T-helper 17 cell (primary cell): ENCODE data around the gene TNNI3. TPM values are rescaled to one million over a fixed set of nuclear protein-coding genes. Genes with fewer than 3 reads are reported as not detected.

ENCODE experiments used
- ATAC-seq: fragments of 150-1000 bp; cut with Tn5 transposase; 2 replicates; pipeline ENCODE4 v1.10.0; 2021; ENCODE audit warnings: mild to moderate bottlenecking, moderate library complexity
- DNase-seq, 3 donors: peaks; one replicate each; pipeline versions ENCODE4 v3.0.0 to v3.0.0-alpha.2; 2020 to 2021
- H3K9me3 ChIP-seq: one replicate; pipeline ENCODE4 v1.7.0; 2013; ENCODE audit warnings: low read length, mild to moderate bottlenecking; ENCODE audit not compliant: control insufficient read depth, poor library complexity, severe bottlenecking
- H3K27ac Mint-ChIP-seq: one replicate; pipeline ENCODE4 v1.8.0; 2022; ENCODE audit warnings: mild to moderate bottlenecking, moderate library complexity, mixed read lengths
- H3K27me3 Mint-ChIP-seq: one replicate; pipeline ENCODE4 v1.8.0; 2022; ENCODE audit warnings: mixed read lengths
- H3K36me3 Mint-ChIP-seq: one replicate; pipeline ENCODE4 v1.8.0; 2022; ENCODE audit warnings: low read depth, mixed read lengths
- H3K4me1 Mint-ChIP-seq: one replicate; pipeline ENCODE4 v1.8.0; 2022; ENCODE audit warnings: mild to moderate bottlenecking, mixed read lengths
- H3K4me3 Mint-ChIP-seq: one replicate; pipeline ENCODE4 v1.8.0; 2022; ENCODE audit warnings: mild to moderate bottlenecking, moderate library complexity, mixed read lengths
- total RNA-seq, 4 donors: library from RNA in 2 of 4; stranded (reverse) in 2 of 4; gene quantifications; one replicate each; pipeline ENCODE4 v1.2.3 and lab custom pipeline; 2022 to 2026

TNNI3 gene
- total RNA-seq, 2 donors from 2014 or later = not detected

DNA sequence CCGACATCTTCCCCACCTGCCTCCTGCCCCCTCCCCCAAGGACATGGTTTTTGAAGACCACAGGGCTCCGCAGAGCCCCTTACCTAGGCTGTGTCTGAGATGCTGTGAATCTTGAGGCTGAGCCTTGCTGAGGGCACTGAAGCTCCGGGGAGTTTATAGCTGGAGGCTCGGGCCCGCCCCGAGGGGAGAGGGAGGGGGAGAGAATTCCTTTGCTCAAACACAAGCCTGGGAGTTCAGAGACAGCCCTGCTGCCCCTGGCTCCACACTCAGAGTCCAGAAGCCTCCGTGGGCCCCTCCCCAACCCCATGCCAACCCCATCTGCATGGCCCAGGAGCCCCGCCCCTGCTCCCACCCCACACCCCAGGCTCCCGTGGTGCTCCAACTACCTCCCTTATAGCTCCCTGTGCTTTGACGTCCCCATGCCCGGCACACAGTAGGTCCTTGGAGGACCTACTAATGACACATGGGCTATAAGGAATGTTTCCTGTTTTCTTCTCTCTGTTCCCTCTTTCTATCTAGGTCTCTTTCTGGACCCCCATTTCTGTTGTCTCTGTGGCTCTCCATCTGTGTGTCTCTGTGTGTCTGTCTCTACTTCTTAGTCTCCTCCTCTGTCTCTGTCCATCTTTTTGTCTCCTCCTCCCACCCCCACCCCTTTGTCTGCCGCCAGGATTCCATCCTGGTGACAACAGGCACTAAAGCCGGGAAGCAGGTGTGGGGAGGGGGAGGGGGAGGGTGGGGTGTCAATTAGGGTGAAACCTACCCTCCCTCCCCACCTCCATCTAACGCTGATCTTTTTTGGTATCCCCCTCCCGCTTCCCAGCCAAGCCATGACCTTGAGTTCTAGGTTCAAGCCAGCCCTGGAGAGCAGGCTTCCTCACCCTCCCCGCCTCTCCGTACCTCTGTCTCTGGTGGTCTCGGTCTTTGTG is 8.2 kb downstream of the TNNI3 start, which contains the start of gene TNNT1:
TNNT1 (minus strand) TSS at position 129 of the 926 bp plus-strand sequence. CDS start 2,049 bp downstream, outside the sequence.
- peaks cover 8% of the 10 kb centered on the region for H3K36me3 Mint-ChIP-seq
- ATAC-seq (no peak), DNase-seq (no peak)
- no peak within 1 kb of the TSS for H3K27ac Mint-ChIP-seq
- H3K4me1 Mint-ChIP-seq = peaks cover 11% of the 10 kb centered on the region
- H3K4me3 Mint-ChIP-seq = no peak within 1 kb of the TSS
- peaks cover 3% of the 10 kb centered on the region for H3K9me3 ChIP-seq
- H3K27me3 Mint-ChIP-seq = peaks cover 34% of the 10 kb centered on the region

DNA sequence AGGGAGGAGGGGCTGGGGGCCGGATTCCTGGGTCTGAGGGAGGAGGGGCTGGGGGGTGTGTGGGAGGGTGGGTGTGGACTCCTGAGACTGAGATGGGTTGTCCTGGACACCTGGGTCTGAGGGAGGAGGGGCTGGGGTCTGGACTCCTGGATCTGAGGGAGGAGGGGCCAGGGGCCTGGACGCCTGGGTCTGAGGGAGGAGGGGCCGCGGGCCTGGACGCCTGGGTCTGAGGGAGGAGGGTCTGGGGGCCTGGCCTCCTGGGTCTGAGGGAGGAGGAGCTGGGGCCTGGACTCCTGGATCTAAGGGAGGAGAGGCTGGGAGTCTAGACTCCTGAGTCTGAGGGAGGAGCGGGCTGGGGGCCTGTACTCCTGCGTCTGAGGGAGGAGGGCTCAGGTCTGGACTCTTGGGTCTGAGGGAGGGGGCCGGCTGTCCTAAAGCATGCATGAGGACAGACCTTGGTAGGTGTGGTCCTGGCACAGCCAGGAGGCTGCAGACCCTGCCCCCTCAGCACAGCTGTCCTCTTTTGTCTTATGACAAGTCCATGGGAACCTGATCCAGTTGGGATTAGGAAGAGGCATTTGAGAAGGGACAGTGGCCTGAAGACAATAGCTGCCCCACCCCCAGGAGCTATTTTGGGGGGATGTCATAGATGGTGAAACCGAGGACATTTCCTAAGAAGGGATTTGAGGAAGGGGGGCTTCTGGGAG is 9.8 kb downstream of the TNNI3 start:
- Mint-ChIP-seq H3K4me3 (no peak overlapping the region), H3K27ac (no peak overlapping the region), H3K27me3 (peaks cover 45% of the 10 kb centered on the region), H3K4me1 (peaks cover 4% of the 10 kb centered on the region), H3K36me3 (peaks cover 8% of the 10 kb centered on the region)
- DNase-seq = no peak
- no peak for ATAC-seq
- H3K9me3 ChIP-seq = peaks cover 3% of the 10 kb centered on the region

DNA sequence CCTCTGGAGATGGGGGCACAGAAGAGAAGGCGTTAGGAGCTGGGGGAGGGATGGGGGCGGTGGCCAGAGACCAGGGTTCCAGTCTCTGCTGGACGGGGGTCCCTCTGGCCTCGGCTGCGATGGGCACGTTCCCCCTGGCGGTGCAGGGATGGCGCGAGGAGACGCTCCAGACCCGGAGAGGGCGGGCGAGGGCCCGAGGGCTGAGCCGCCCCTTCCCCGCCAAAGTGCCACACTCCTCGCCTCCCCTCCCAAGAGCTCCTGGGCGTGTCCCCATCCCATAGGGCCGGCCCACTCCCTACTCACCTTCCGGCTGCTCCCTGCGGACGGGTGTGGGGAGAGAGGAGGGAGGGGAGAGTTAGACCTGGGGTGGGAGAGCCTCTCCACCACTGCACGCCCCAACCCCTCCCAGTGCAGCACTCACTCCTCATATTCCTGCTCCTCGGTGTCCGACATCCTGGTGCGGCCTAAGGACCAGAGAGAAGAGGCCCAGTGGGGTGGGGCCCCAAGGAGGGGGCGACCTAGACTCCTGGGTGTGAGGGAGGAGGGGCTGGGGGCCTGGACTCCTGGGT is 10.7 kb downstream of the TNNI3 start:
- no peak for DNase-seq
- ATAC-seq = no peak
- peaks cover 48% of the 10 kb centered on the region for H3K27me3 Mint-ChIP-seq

DNA sequence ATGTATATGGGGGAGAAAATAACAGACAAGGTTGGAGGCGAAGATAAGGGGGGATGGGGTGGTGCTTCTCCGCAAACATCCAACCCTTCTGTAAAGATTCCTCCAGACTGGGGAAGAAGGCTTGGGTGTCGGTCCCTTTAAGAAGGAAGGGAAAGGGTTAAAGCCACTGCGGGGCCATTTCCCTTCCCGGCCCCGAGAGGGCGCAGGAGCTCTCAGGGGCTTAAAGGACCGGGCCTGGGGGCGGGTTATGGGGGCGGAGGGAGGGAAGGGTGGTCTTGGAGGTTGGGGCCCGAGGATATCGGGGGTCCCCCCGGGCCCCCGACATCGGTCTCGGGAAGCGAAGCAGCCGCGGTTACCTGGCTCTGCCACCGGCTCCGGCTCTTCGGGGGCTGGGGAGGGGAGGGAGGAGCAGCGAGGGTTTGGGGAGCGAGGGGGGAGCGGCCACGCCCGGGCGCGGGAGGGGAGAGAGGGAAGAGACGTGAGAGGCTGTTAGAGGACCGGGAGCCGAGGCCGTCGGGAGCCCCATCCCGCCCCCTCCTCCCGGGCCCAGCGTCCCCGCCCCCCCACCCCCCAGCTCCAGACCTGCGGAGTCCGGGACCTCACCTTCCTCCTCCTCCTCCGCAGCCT is 11.3 kb downstream of the TNNI3 start:
- peak; percentile 33 for ATAC-seq
- H3K4me3 Mint-ChIP-seq = no peak overlapping the region
- peaks cover 8% of the 10 kb centered on the region for H3K36me3 Mint-ChIP-seq
- no peak overlapping the region for H3K27ac Mint-ChIP-seq
- no peaks in the 10 kb centered on the region for H3K9me3 ChIP-seq
- peaks cover 51% of the 10 kb centered on the region for H3K27me3 Mint-ChIP-seq
- H3K4me1 Mint-ChIP-seq = peaks cover 4% of the 10 kb centered on the region
- no peak for DNase-seq

More for the DNA sequence above, 10.7 kb downstream of the TNNI3 start:
- Mint-ChIP-seq H3K4me1 (peaks cover 4% of the 10 kb centered on the region), H3K27ac (no peak overlapping the region), H3K4me3 (no peak overlapping the region), H3K36me3 (peaks cover 8% of the 10 kb centered on the region)
- H3K9me3 ChIP-seq = peaks cover 2% of the 10 kb centered on the region

DNA sequence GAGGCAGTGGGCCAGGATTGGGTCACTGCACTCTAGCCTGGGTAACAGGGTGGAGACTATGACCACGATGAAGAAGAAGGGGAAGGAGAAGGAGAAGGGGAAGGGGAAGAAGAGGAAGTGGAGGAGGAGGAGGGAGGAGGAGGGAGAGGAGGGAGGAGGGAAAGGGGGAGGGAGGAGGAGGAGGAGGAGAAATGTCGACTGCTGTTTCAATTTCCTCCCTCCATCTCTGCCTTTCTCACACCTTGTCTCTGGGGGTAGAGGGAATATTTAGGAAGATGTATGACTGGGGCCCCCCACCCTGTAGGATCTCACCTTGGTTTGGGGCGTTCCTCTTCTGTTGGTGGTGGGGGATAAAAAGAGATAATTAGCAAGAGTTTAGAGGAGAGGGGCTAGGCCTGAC is 12.3 kb downstream of the TNNI3 start:
- DNase-seq (no peak), ATAC-seq (no peak)
- no peak overlapping the region for H3K4me3 Mint-ChIP-seq
- H3K36me3 Mint-ChIP-seq = peaks cover 8% of the 10 kb centered on the region
- H3K27me3 Mint-ChIP-seq = peaks cover 57% of the 10 kb centered on the region
- H3K27ac Mint-ChIP-seq = no peak overlapping the region
- H3K9me3 ChIP-seq = no peaks in the 10 kb centered on the region
- H3K4me1 Mint-ChIP-seq = peaks cover 4% of the 10 kb centered on the region

DNA sequence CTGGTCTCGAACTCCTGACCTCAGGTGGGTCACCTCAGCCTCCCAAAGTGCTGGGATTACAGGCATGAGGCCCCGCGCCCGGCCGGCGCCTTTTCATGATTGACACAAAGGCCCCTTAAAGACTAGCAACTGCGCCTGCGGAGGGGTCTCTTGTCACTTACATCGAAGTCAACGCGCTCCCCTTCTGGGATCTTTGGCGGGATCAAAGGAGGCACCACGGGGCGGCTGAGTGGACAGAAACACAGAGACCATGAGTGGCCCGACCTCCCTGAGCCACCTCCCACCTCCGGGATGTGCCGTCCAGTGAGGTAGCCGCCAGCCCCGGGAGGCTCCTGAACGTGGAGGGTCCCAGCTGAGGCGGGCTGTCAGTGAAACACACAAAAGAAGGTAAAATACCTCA is 15.8 kb downstream of the TNNI3 start:
- Mint-ChIP-seq H3K36me3 (peaks cover 6% of the 10 kb centered on the region), H3K4me3 (no peak overlapping the region), H3K4me1 (peaks cover 4% of the 10 kb centered on the region), H3K27me3 (peaks cover 50% of the 10 kb centered on the region), H3K27ac (no peak overlapping the region)
- H3K9me3 ChIP-seq = no peaks in the 10 kb centered on the region
- ATAC-seq = no peak
- no peak for DNase-seq

DNA sequence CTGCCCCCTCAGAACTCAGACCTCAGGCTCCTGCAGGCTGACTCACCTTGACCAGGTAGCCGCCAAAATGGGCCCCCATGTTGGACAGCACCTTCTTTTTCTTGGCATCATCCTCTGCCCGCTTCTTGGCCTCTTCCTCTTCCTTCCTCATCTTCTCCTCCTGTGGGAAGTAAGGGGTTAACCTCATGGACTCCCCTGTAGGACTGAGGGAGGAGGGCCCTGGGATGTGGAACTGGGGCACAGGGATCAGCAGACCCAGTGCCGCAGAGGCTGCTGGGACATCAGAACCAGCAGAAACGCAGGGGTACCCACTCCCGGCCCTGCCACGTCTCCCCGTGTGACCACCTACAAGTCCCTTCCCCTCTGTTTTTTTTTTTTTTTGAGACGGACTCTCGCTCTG is 19.6 kb downstream of the TNNI3 start:
- Mint-ChIP-seq H3K27ac (peak overlapping the region; percentile 3), H3K27me3 (peaks cover 30% of the 10 kb centered on the region), H3K36me3 (no peaks in the 10 kb centered on the region), H3K4me3 (no peak overlapping the region), H3K4me1 (peaks cover 4% of the 10 kb centered on the region)
- ATAC-seq (no peak), DNase-seq (no peak)
- H3K9me3 ChIP-seq = no peaks in the 10 kb centered on the region

DNA sequence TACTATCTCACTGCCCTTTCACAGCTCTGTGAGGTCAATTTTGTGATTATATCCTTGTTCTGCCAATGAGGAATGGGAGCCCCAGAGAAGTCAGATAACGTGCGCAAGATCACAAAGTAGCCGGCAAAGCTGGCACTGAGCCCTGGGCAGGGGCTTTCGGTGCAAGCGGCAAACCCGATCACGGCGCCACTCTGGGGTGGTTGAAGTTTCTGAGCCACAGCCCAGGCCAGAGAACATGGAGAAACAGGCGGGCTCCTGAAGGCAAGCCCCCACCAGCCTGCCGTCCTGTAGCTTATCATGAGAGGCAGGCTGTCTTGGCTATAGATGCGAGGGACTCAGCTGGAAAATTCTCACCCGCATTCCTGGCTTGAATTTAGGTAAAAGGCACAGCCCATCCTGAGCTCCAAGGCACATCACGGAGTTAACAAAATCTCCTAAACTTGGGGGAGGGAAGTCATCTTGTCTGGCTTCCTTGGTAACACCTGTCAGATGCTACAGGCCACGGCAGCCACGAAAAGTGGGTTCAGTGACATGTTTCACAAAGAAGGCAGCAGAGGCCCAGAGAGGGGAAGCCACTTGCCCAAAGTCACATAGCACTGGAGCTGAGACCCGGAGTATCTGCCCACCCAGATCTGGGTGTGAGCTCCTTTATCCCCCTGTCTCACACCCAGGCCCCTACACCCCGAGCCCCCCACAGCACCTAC is 21.0 kb downstream of the TNNI3 start:
- H3K27ac Mint-ChIP-seq = no peak overlapping the region
- H3K9me3 ChIP-seq = no peaks in the 10 kb centered on the region
- H3K27me3 Mint-ChIP-seq = peaks cover 32% of the 10 kb centered on the region
- H3K4me1 Mint-ChIP-seq = peaks cover 4% of the 10 kb centered on the region
- H3K36me3 Mint-ChIP-seq = no peaks in the 10 kb centered on the region
- DNase-seq (no peak), ATAC-seq (no peak)
- no peak overlapping the region for H3K4me3 Mint-ChIP-seq

DNA sequence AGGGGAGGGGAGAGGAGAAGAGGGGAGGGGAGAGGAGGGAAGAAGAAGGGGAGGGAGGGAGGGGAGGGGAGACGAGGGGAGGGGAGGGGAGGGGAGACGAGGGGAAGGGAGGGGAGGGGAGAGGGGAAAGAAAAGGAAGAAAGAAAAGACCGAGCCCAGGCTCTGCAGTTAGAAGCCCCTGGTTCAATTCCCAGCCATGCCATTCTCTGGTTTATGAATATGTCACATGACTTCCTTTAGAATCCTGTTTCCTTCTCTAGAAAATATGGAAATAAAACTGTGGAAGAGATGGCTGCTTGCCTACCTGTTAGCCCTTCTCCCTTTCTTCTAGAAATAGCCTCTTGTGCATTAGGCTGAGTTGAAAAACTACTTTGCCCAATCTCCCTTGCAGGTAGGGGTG is 22.8 kb downstream of the TNNI3 start:
- ATAC-seq (no peak), DNase-seq (no peak)
- Mint-ChIP-seq H3K4me1 (peaks cover 4% of the 10 kb centered on the region), H3K4me3 (no peak overlapping the region), H3K27ac (no peak overlapping the region), H3K36me3 (no peaks in the 10 kb centered on the region), H3K27me3 (peaks cover 38% of the 10 kb centered on the region)
- H3K9me3 ChIP-seq = no peaks in the 10 kb centered on the region

DNA sequence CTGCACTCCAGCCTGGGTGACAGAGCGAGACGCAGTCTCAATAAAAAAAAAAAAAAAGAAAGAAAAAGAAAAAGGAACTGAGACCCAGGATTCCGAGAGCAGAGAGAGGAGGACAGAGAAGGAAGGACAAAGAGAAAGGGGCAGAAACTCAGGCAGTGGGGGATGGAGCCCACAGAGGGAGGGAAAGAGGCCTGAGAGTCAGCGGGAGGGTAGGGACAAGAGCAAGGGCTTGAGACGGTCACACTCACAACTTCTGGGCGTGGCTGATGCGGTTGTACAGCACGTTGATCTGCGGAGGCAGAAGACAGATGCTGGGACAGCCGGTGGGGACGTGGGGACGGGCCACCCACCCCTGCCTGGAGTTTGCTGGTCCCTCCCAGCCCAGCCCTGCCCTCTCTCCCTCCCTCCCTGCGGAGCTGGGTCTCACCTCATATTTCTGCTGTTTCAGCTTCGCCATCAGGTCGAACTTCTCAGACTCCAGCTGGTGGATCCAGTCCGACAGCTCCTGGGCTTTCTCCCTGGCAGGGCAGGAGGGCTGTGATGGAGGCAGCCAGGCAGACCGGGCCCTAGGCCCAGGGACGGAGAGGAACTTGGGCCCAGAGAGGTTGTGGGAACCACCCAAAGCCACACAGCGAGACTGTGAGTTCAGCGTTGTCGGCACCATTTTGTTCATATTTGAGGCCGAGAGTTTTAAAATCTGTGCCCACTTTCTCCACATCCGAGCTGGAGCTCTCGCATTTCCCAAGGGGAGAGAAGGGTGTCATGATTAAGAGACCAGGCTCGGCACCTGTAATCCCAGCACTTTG is 23.7 kb downstream of the TNNI3 start:
- Mint-ChIP-seq H3K4me3 (no peak overlapping the region), H3K4me1 (peaks cover 4% of the 10 kb centered on the region), H3K27me3 (peaks cover 46% of the 10 kb centered on the region), H3K36me3 (no peaks in the 10 kb centered on the region), H3K27ac (no peak overlapping the region)
- H3K9me3 ChIP-seq = no peaks in the 10 kb centered on the region
- ATAC-seq (no peak), DNase-seq (no peak)

DNA sequence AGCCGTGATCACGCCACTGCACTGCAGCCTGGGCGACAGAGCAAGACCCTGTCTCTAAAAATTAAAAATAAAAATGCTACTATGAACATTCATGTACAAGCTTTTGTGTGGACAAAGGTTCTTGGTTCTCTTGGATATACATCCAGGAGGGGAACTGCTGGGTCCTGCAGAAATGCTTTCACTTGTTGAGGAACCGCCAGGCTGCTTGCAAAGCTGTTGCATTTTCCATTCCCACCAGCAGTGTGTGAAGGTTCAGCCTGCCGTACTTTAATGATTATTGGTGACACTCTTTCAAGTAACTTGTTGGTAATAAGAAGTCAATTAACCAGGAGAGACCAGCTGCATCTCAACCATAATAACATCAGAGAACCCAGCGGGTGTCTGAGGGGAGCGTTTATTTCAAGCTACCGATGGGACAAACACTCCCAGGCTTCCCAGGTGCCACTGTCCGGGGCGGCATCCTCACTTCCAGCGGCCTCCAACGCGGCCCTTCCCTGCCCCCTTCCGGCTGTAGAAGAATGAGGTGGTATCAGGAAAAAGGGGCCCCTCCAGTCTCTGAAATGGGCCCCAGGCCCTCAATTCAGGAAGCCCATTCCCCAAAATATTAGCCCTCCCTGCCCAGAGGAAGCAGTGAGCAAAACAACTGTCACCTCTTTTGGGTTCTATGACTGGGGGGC is 24.9 kb downstream of the TNNI3 start:
- peaks cover 47% of the 10 kb centered on the region for H3K27me3 Mint-ChIP-seq
- peaks cover 4% of the 10 kb centered on the region for H3K4me1 Mint-ChIP-seq
- H3K36me3 Mint-ChIP-seq = peaks cover under 1% of the 10 kb centered on the region
- H3K9me3 ChIP-seq = no peaks in the 10 kb centered on the region
- DNase-seq = no peak
- no peak overlapping the region for H3K4me3 Mint-ChIP-seq
- no peak for ATAC-seq
- H3K27ac Mint-ChIP-seq = no peak overlapping the region
